Skeletal muscle satellite cell (primary cell): ENCODE results near the gene RIPOR3.
A peak's percentile ranks its signal among the peaks of the same experiment; 100 is the strongest.
"Not testable (repeated sequence)": the region's sequence is repeated elsewhere in the genome, so short reads cannot be mapped to it uniquely, and the experiment has no call there.

Source experiments
- H3K27me3 ChIP-seq: 2 replicates; pipeline ENCODE4 v1.7.0; 2013; ENCODE audit warnings: low read length; ENCODE audit not compliant: control insufficient read depth, insufficient read depth
- H3K36me3 ChIP-seq: 2 replicates; pipeline ENCODE4 v1.7.0; 2013; ENCODE audit warnings: mild to moderate bottlenecking, control low read depth, low read length; ENCODE audit not compliant: insufficient read depth
- H3K4me1 ChIP-seq: 2 replicates; pipeline ENCODE4 v1.7.0; 2013; ENCODE audit warnings: low read length; ENCODE audit not compliant: control insufficient read depth, insufficient read depth
- H3K4me2 ChIP-seq: 2 replicates; pipeline ENCODE4 v1.7.0; 2013; ENCODE audit warnings: mild to moderate bottlenecking, low read length
- H3K4me3 ChIP-seq: 2 replicates; pipeline ENCODE4 v1.7.0; 2013; ENCODE audit warnings: low read length
- H3K9ac ChIP-seq: 2 replicates; pipeline ENCODE4 v1.7.0; 2013; ENCODE audit warnings: mild to moderate bottlenecking, low read depth, low read length, moderate library complexity
- H3K9me3 ChIP-seq: replicated peaks from 2 replicates; pipeline ENCODE4 v1.7.0; 2013; ENCODE audit warnings: mild to moderate bottlenecking, control low read depth, low read length

The RIPOR3 gene

DNA sequence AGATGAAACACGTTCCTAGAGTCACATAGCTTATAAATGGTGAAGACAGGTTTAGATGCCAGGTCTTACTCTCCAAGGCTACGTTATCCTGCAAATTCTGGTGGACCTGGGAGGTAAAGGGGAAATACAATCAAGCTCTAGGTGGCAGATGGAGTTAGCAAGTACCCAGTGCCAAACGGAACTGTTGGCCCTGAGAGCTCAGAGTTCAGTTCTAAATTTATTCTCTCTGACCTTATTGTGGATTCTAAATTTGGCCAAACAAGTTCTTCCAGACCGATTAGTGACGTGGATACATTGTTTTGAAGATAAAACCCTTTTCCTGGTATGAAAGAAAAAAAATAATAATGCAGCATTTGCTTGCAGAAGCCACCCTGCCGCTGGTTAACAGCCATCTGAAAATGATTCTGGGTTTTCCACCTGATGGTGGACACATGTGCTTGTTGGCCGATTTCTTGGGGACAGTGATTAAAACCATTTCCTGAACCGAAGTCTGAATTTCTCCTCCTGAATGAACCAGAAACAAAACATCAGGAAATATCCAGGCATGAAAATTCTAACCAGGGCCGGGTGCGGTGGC, 32.5 kb downstream of the RIPOR3 start:
- no peak overlapping the region for H3K4me2 ChIP-seq
- H3K4me3 ChIP-seq = no peak overlapping the region
- peaks cover 38% of the 10 kb centered on the region for H3K27me3 ChIP-seq
- H3K4me1 ChIP-seq = peaks cover 23% of the 10 kb centered on the region
- no peak overlapping the region for H3K9ac ChIP-seq
- no peaks in the 10 kb centered on the region for H3K36me3 ChIP-seq
- no peaks in the 10 kb centered on the region for H3K9me3 ChIP-seq

DNA sequence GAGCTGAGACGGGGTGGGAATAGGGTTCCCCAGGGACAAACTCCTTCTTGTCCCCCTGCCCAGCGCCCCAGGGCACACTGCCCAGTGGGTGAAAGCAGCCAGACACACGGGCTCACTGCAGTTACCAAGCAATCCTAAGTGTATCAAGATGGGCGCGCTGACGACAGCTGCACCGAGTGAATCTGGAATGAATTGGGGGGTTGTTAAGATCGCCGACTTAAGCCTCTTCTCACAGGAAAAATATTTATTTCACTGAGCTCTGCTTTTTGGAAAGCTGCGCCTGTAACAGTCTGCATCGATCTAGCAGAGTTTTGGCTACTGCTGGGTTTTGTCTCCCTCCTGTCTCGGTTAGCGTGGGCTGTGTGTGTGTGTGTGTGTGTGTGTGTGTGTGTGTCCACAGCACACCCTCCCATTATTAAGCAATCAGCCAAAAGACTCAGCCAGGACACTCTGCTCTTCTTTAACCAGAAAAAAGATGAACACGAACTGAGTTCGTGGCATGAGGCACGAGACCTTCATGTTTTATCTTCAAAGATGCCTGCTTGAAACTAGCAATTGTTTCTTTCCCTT, 35.9 kb downstream of the RIPOR3 start:
- peak overlapping the region; percentile 74 for H3K4me2 ChIP-seq
- H3K9me3 ChIP-seq = no peaks in the 10 kb centered on the region
- peak overlapping the region; percentile 46 for H3K4me3 ChIP-seq
- no peaks in the 10 kb centered on the region for H3K36me3 ChIP-seq
- peaks cover 21% of the 10 kb centered on the region for H3K27me3 ChIP-seq
- H3K9ac ChIP-seq = peak overlapping the region; percentile 10
- H3K4me1 ChIP-seq = peaks cover 20% of the 10 kb centered on the region

DNA sequence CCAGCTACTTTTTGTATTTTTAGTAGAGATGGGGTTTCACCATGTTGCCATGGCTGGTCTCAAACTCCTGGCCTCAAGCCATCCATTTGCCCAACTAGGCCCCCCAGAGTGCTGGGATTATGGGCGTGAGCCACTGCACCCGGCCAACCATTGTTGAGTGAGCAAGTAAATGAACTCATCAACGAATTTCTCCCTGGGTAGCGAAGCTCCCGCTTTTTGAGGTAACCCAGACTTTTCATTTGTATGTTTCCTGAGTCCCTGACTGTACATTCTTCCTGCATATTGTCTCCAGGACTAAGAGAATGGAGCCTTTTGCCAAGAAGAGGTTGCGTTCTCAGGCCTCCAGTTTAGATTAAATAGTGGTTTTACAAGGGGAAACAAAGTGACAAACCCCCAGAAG, 36.4 kb downstream of the RIPOR3 start:
- H3K4me3 ChIP-seq = peak overlapping the region; percentile 46
- peak overlapping the region; percentile 10 for H3K9ac ChIP-seq

DNA sequence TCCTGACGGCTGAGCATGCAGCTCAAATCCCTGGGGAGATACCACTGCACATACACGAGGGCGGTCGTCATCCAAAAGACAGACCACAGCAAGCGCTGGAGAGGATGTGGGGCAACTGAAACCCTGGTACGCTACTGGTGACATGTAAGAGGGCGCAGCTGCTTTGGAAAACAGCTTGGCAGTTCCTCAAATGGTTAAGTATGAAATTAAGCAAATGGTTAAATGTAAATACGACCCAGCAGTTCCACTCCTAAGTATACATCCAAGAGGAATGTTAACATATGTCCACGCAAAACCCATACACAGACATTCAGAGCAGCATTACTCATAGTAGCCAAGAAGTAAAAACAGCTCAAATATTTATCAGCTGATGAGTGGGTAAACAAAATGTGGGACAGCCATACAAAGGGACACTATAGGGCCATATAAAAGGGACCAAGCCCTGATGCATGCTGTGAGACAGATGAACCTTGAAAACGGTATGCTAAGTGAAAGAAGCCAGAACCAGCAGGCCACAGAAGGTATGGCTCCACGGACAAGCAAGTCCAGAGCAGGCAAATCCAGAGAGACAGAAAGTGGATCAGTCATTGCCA, 38.5 kb downstream of the RIPOR3 start:
- Histone ChIP-seq H3K9me3 (no peaks in the 10 kb centered on the region), H3K4me2 (no peak overlapping the region), H3K4me3 (no peak overlapping the region), H3K36me3 (no peaks in the 10 kb centered on the region), H3K4me1 (peaks cover 20% of the 10 kb centered on the region), H3K9ac (no peak overlapping the region), H3K27me3 (peaks cover 10% of the 10 kb centered on the region)

More for the DNA sequence above, 36.4 kb downstream of the RIPOR3 start:
- Histone ChIP-seq H3K36me3 (no peaks in the 10 kb centered on the region), H3K4me1 (peaks cover 20% of the 10 kb centered on the region), H3K4me2 (peak overlapping the region; percentile 74), H3K9me3 (no peaks in the 10 kb centered on the region), H3K27me3 (peaks cover 21% of the 10 kb centered on the region)

DNA sequence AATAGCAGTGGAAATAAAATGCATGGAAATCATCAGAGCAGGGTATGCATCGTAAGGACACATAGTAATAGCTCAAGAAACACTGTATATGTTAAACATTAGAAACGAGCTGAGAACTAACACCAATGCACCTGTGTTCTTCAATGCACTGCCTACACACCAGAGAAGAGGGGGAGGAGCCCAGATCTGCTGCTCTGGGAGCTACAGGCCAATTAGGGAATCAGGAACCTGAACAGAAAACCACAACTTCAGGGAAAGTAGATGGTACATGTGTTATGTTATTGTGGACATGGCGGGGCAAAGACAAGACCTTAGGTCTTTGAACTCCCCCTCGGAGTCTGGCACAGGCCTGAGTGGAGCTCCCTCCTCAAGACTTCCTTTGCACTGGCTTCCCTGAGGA, 39.7 kb downstream of the RIPOR3 start:
- H3K36me3 ChIP-seq = no peaks in the 10 kb centered on the region

DNA sequence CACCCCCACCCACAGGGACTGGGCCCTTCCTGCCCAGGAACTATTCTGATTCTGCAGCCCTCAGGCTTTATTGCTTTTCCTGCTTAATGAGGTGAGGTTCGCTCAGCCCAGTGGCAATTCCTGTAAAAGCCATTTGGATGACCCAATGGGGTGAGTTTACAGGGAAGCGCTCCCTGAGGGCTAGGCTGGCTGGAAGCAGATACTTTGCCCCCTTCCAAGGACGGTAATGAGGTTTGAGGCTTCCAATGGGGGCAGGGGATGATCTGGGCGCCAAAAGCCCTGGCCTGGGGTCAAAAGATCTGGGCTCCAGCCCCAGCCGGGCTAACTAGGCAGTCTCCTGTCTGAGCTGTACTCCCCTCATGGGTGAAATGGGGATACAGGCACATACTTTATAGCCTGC, 41.8 kb downstream of the RIPOR3 start:
- no peaks in the 10 kb centered on the region for H3K36me3 ChIP-seq
- H3K4me3 ChIP-seq = no peak overlapping the region
- H3K27me3 ChIP-seq = peaks cover 6% of the 10 kb centered on the region
- H3K4me2 ChIP-seq = no peak overlapping the region
- peaks cover 16% of the 10 kb centered on the region for H3K4me1 ChIP-seq
- no peak overlapping the region for H3K9ac ChIP-seq
- H3K9me3 ChIP-seq = peaks cover 4% of the 10 kb centered on the region

More for the DNA sequence above, 39.7 kb downstream of the RIPOR3 start:
- Histone ChIP-seq H3K27me3 (peaks cover 10% of the 10 kb centered on the region), H3K4me3 (no peak overlapping the region), H3K4me1 (peaks cover 20% of the 10 kb centered on the region), H3K9ac (no peak overlapping the region), H3K4me2 (no peak overlapping the region), H3K9me3 (no peaks in the 10 kb centered on the region)

DNA sequence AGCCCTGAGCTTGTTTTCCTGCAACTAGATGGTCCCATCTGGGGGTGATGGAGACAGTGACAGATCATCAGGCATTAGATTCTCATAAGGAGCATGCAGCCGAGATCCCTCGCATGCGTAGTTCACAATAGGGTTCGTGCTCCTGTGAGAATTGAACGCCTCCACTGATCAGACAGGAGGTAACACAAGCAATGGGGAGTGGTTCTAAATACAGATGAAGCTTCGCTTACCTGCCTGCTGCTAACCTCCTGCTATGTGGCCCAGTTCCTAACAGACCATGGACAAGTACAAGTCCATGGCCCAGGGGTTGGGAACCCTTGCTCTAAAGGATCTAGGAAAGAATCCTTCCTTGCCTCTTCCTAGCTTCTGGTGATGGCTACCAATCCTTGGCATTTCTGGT, 42.7 kb downstream of the RIPOR3 start:
- Histone ChIP-seq H3K4me1 (peaks cover 16% of the 10 kb centered on the region), H3K9ac (no peak overlapping the region), H3K36me3 (no peaks in the 10 kb centered on the region), H3K4me3 (no peak overlapping the region), H3K4me2 (no peak overlapping the region), H3K9me3 (peaks cover 4% of the 10 kb centered on the region), H3K27me3 (peaks cover 3% of the 10 kb centered on the region)

DNA sequence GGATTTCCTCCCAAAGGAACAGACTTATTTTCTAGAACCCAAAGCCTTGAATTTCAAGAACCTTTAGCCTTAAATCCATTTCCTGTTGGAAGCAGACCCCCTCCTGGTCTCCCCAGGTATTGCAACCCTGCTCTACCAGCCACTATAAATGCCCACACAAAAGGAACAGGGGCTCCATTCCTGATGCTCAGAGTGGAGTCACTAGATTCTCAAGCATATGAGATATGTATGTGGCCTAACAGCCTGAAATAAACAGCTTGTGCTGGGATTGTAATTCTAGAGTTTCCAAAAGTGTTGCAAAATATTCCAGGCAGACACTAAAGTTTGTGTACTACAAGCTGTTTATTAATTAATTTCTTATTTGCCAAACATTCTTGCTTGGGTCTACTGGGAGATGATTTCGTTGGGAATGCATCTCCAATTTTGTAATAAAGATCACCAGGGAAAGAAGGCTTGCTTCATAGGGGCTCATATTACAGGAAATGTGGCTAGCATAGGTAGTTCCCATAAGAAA, 44.8 kb downstream of the RIPOR3 start:
- peaks cover 4% of the 10 kb centered on the region for H3K9me3 ChIP-seq
- H3K4me2 ChIP-seq = no peak overlapping the region
- no peak overlapping the region for H3K9ac ChIP-seq
- peaks cover 11% of the 10 kb centered on the region for H3K4me1 ChIP-seq
- no peaks in the 10 kb centered on the region for H3K36me3 ChIP-seq
- H3K4me3 ChIP-seq = no peak overlapping the region
- H3K27me3 ChIP-seq = peaks cover 3% of the 10 kb centered on the region

DNA sequence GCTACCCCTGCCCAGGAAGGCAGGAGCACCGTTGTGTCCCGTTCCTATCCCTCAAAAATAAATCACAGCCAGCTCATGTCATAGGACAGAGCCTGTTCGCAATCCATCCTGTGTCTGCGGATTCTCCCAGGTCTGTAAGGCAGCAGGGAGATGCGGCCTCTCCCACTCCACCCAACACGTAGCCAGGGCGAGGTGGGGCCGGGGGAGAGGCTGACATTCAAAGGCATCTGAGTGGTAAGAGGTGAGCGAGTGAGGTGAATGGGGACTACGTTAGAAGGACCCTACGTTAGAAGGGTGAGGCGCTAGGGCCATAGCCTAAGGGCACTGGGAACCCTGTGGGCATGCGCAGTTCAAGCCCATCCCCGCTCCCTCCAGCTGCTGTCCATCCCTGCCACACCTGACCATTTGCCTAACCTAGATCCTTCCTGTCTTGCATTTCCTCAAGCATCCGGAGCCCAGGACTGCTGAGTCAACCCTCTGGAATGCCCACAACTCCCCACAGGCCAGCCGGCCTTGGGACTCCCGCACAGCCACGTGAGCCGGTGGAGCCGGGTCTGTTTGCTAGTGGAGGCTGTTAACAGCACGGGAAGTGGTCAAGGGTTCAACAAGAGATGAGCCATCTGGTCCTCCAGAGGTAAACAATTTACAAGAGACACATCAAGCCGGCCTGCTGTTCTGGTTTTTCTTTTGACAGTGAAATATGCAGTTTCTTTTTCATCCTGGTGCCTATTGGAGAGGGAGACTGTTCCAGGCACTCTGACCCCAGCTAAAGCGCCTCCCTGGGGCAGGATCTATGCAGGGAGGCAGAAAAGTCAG, 45.9 kb downstream of the RIPOR3 start:
- Histone ChIP-seq H3K4me1 (peaks cover 11% of the 10 kb centered on the region), H3K36me3 (no peaks in the 10 kb centered on the region), H3K9me3 (peaks cover 4% of the 10 kb centered on the region), H3K4me2 (peak overlapping the region; percentile 44), H3K9ac (peak overlapping the region; percentile 20), H3K4me3 (no peak overlapping the region), H3K27me3 (peaks cover under 1% of the 10 kb centered on the region)

DNA sequence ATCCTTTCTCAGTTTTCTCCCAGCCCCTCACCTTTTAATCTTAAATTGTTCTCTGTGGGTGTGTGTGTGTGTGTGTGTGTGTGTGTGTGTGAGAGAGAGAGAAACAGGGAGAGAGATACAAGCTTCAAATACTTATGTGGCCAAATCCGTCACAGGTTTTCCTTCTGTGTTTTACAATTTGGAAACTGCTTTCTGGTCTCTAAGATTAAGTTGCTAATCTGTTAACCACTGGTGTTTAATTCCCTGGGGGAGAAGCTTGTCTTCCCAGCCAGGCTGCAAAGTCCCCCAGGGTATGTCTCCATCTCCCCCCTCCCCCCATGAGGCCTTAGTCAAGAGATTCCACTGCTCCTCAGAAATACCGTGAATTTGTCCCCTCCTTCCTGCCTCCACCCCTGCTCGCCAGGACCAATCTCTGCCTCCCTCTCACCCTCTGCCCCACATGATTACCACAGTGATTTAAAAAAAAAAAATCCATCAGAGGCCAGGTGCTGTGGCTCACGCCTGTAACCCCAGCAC, 49.0 kb downstream of the RIPOR3 start:
- Histone ChIP-seq H3K9ac (no peak overlapping the region), H3K9me3 (peaks cover 4% of the 10 kb centered on the region), H3K36me3 (no peaks in the 10 kb centered on the region), H3K4me3 (no peak overlapping the region), H3K4me1 (peaks cover 11% of the 10 kb centered on the region), H3K4me2 (no peak overlapping the region), H3K27me3 (no peaks in the 10 kb centered on the region)

DNA sequence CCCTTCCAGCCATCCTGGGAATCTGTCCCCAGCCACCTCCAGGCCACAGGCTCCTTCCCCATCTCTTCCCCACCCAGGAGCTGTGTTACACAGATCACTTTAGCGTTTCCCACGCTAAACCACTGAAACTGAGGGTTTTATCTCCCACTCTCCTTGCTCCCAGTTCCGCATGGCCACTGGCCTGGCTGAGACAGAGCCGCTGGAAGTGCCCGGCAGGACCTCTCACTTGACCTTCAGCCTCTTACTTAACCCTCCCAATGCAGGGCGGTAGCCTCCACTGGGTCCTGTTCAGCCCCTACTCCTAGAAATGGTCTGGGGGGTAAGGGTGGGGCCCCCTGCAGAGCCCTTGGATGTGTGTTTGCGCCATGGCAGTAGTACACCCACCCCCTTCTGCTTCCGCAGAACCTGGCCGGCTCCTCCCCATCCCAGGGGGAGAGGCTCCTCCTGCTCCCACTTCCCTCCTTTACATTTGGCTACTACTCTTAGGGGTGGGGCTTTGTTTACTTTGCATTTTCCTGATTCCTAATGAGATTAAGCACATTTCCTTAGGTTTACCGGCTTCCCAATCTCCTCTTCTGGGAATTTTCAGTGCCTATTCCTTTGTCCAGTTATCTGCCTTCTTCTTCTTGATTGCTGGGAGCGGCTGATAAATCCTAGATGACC, 49.6 kb downstream of the RIPOR3 start:
- H3K9ac ChIP-seq, H3K9me3 ChIP-seq, H3K27me3 ChIP-seq, H3K4me3 ChIP-seq, H3K36me3 ChIP-seq, H3K4me2 ChIP-seq: not testable (repeated sequence)
- H3K4me1 ChIP-seq = peaks cover 11% of the 10 kb centered on the region
